Lower lobe of right lung (tissue), 2 donors: ENCODE data around the gene TYW5. TPM values are rescaled to one million over a fixed set of nuclear protein-coding genes. Genes with fewer than 3 reads are reported as not detected.

Source experiments
- ATAC-seq, 2 donors: fragments of 200-7000 bp; cut with Tn5 transposase; one replicate each; pipeline ENCODE4 v1.9.1; 2020 to 2022; ENCODE audit warnings: mild to moderate bottlenecking in 2 of 2, moderate library complexity in 2 of 2
- DNase-seq: peaks from one replicate; pipeline ENCODE4 v3.0.0-alpha.2; 2020
- H3K27ac ChIP-seq: fragments of 200-600 bp; one replicate; pipeline ENCODE4 v1.8.0; 2022
- H3K27me3 ChIP-seq: fragments of 200-600 bp; one replicate; pipeline ENCODE4 v1.8.0; 2022; ENCODE audit warnings: low read depth
- H3K36me3 ChIP-seq: fragments of 200-600 bp; one replicate; pipeline ENCODE4 v1.8.0; 2022; ENCODE audit warnings: mild to moderate bottlenecking
- H3K4me1 ChIP-seq: fragments of 200-600 bp; one replicate; pipeline ENCODE4 v1.8.0; 2022
- H3K4me3 ChIP-seq: fragments of 200-600 bp; one replicate; pipeline ENCODE4 v1.8.0; 2022; ENCODE audit warnings: mild to moderate bottlenecking
- H3K9me3 ChIP-seq: fragments of 200-600 bp; one replicate; pipeline ENCODE4 v1.8.0; 2022
- intact Hi-C: fragments of 100-400 bp; cut with DNase I; formaldehyde crosslinking; loops from one replicate; pipeline ENCODE4 v1.11.0; 2022
- total RNA-seq: library from RNA; stranded (reverse); fragmentation: NEBNext Ultra II Directional; extraction: Animal tissue kit (Norgen Biotek cat#: 25700); gene quantifications from one replicate; pipeline ENCODE4 v1.2.1, GENCODE V29; 2021
- TF ChIP-seq, protein P1 (sequence below): fragments of 200-600 bp; IDR thresholded peaks from one replicate; pipeline ENCODE4 v1.8.0; 2022; ENCODE audit warnings: antibody characterized with exemption, mild to moderate bottlenecking
- donor health status: DM: no; HTN: yes; CAD: no; lungs with severe emphysema.

Gene TYW5
- total RNA-seq, 1 donor from 2014 or later, result 5.8 TPM

- ATAC-seq (no peak), DNase-seq (no peak)
- Histone ChIP-seq H3K27ac (no peak overlapping the region), H3K4me1 (no peaks in the 10 kb centered on the region), H3K27me3 (no peaks in the 10 kb centered on the region), H3K4me3 (no peak overlapping the region), H3K9me3 (no peaks in the 10 kb centered on the region), H3K36me3 (no peaks in the 10 kb centered on the region)
- intact Hi-C loops, result no loop called here
- TF ChIP-seq, protein P1, sequence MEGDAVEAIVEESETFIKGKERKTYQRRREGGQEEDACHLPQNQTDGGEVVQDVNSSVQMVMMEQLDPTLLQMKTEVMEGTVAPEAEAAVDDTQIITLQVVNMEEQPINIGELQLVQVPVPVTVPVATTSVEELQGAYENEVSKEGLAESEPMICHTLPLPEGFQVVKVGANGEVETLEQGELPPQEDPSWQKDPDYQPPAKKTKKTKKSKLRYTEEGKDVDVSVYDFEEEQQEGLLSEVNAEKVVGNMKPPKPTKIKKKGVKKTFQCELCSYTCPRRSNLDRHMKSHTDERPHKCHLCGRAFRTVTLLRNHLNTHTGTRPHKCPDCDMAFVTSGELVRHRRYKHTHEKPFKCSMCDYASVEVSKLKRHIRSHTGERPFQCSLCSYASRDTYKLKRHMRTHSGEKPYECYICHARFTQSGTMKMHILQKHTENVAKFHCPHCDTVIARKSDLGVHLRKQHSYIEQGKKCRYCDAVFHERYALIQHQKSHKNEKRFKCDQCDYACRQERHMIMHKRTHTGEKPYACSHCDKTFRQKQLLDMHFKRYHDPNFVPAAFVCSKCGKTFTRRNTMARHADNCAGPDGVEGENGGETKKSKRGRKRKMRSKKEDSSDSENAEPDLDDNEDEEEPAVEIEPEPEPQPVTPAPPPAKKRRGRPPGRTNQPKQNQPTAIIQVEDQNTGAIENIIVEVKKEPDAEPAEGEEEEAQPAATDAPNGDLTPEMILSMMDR, result no peak
Measured at GRCh38 chr2:199994896-199995295, 39.6 kb upstream of the TYW5 start.

GRCh38 chr2:199994371-199994770 lies 39.1 kb upstream of the TYW5 start:
- Histone ChIP-seq H3K27ac (no peak overlapping the region), H3K4me1 (no peaks in the 10 kb centered on the region), H3K36me3 (no peaks in the 10 kb centered on the region), H3K4me3 (no peak overlapping the region), H3K27me3 (no peaks in the 10 kb centered on the region), H3K9me3 (no peaks in the 10 kb centered on the region)
- intact Hi-C loops, result no loop called here
- no peak for ATAC-seq
- no peak for DNase-seq
- TF ChIP-seq, protein P1, result no peak

GRCh38 chr2:199992296-199992695 lies 37.0 kb upstream of the TYW5 start:
- Histone ChIP-seq H3K27me3 (no peaks in the 10 kb centered on the region), H3K4me3 (no peak overlapping the region), H3K4me1 (no peaks in the 10 kb centered on the region), H3K36me3 (no peaks in the 10 kb centered on the region), H3K9me3 (no peaks in the 10 kb centered on the region), H3K27ac (no peak overlapping the region)
- intact Hi-C loops, result no loop called here
- TF ChIP-seq, protein P1, result no peak
- no peak for DNase-seq
- ATAC-seq, result no peak

DNA sequence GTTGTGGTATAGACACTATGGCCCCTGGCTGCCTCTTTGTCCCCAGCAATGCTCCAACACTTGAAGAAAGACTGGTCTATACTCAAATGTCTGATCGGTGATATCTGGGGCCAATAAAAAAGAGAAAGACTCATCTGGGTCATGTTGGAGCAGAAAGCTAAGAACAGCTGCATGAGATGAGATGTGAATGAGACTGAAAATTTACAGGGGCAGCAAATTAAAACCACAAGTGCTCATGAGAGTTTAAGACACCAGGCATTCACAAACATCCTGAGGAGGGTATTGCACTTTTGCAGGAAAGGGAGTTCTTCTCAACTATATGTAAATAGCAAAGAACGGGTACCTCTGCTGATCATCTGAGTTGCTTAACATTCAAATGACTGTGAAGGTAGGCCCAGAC lies 36.4 kb upstream of the TYW5 start:
- DNase-seq (no peak), ATAC-seq (no peak)
- Histone ChIP-seq H3K27ac (no peak overlapping the region), H3K27me3 (no peaks in the 10 kb centered on the region), H3K9me3 (no peaks in the 10 kb centered on the region), H3K4me3 (no peak overlapping the region), H3K4me1 (no peaks in the 10 kb centered on the region), H3K36me3 (no peaks in the 10 kb centered on the region)
- intact Hi-C loops, result no loop called here
- TF ChIP-seq, protein P1, result no peak

DNA sequence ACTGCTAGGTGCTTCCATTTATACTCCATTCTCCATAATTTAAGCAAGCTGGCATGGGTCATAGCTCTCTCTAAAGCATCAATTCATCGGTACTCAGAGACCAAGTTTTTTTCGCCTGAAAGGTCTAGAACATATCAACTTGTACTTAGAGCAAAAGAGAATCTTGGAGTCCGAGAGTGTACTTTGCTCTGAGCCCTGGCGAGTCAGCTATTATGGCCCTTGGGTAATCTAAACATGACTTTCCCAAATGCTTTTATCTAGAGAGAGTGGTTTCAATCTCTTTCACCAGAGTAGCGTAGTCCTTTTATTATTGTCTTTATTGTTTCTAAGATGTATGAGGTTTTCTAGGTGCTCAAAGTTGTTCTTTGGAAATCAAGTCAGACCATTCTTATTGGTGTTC lies 34.5 kb upstream of the TYW5 start:
- Histone ChIP-seq H3K36me3 (no peaks in the 10 kb centered on the region), H3K4me1 (no peaks in the 10 kb centered on the region), H3K27me3 (no peaks in the 10 kb centered on the region), H3K9me3 (no peaks in the 10 kb centered on the region), H3K4me3 (no peak overlapping the region), H3K27ac (no peak overlapping the region)
- no peak for ATAC-seq
- intact Hi-C loops, result no loop called here
- TF ChIP-seq, protein P1, result no peak
- no peak for DNase-seq

GRCh38 chr2:199988151-199988550 lies 32.9 kb upstream of the TYW5 start:
- Histone ChIP-seq H3K9me3 (no peaks in the 10 kb centered on the region), H3K4me1 (no peaks in the 10 kb centered on the region), H3K36me3 (no peaks in the 10 kb centered on the region), H3K27me3 (no peaks in the 10 kb centered on the region), H3K27ac (no peak overlapping the region), H3K4me3 (no peak overlapping the region)
- ATAC-seq, result no peak
- TF ChIP-seq, protein P1, result no peak
- intact Hi-C loops, result no loop called here
- DNase-seq, result no peak
